Left ventricle myocardium inferior (tissue), 1 donor: ENCODE results near the gene SYTL5. TPM values are rescaled to one million over a fixed set of nuclear protein-coding genes. Genes with fewer than 3 reads are reported as not detected.

Experiments
- DNase-seq: peaks from one replicate; pipeline ENCODE4 v3.0.0-alpha.2; 2020
- H3K27ac ChIP-seq: fragments of 200-600 bp; replicated peaks from 2 replicates; pipeline ENCODE4 v1.8.0; 2021
- H3K27me3 ChIP-seq: fragments of 200-600 bp; 2 replicates; pipeline ENCODE4 v1.8.0; 2021; ENCODE audit warnings: low read depth
- H3K36me3 ChIP-seq: fragments of 200-600 bp; 2 replicates; pipeline ENCODE4 v1.8.0; 2021
- H3K4me1 ChIP-seq: fragments of 200-600 bp; 2 replicates; pipeline ENCODE4 v1.8.0; 2021
- H3K4me3 ChIP-seq: fragments of 200-600 bp; 2 replicates; pipeline ENCODE4 v1.8.0; 2021; ENCODE audit warnings: mild to moderate bottlenecking, moderate library complexity
- H3K9me3 ChIP-seq: fragments of 200-600 bp; replicated peaks from 2 replicates; pipeline ENCODE4 v1.8.0; 2021
- CTCF ChIP-seq: fragments of 200-600 bp; IDR thresholded peaks from 2 replicates; pipeline ENCODE4 v1.8.0; 2021; ENCODE audit warnings: antibody characterized with exemption, mild to moderate bottlenecking, borderline replicate concordance
- intact Hi-C: fragments of 100-400 bp; cut with micrococcal nuclease; formaldehyde crosslinking; loops from one replicate; pipeline ENCODE4 v1.11.0; 2022
- total RNA-seq: library from RNA; stranded (reverse); fragmentation: NEBNext Ultra II Directional; extraction: Animal tissue kit (Norgen Biotek cat#: 25700); gene quantifications from one replicate; pipeline ENCODE4 v1.2.1, GENCODE V29; 2021
- donor health status: DM: no; HTN: yes; CAD: no; lungs with severe emphysema.

Gene SYTL5
- total RNA-seq, 1 donor from 2014 or later: 0.41 TPM

GRCh38 chrX:38080808-38081207 lies 74.5 kb downstream of the SYTL5 start:
- no peak for TF ChIP-seq CTCF

GRCh38 chrX:38081909-38082308 lies 75.6 kb downstream of the SYTL5 start:
- TF ChIP-seq CTCF: no peak
- Histone ChIP-seq H3K27me3 (no peaks in the 10 kb centered on the region), H3K4me1 (no peaks in the 10 kb centered on the region), H3K27ac (no peak overlapping the region), H3K4me3 (no peak overlapping the region), H3K36me3 (no peaks in the 10 kb centered on the region), H3K9me3 (no peaks in the 10 kb centered on the region)
- no peak for DNase-seq
- intact Hi-C loops: no loop called here

More at GRCh38 chrX:38080808-38081207, 74.5 kb downstream of the SYTL5 start:
- no peak for DNase-seq
- intact Hi-C loops: no loop called here
- no peak overlapping the region for H3K27ac ChIP-seq
- no peaks in the 10 kb centered on the region for H3K4me1 ChIP-seq
- H3K27me3 ChIP-seq: no peaks in the 10 kb centered on the region
- H3K36me3 ChIP-seq: no peaks in the 10 kb centered on the region
- H3K4me3 ChIP-seq: no peak overlapping the region
- no peaks in the 10 kb centered on the region for H3K9me3 ChIP-seq

- no peak overlapping the region for H3K27ac ChIP-seq
- DNase-seq: no peak
- TF ChIP-seq CTCF: no peak
- no peak overlapping the region for H3K4me3 ChIP-seq
- intact Hi-C loops: no loop called here
- no peaks in the 10 kb centered on the region for H3K36me3 ChIP-seq
- no peaks in the 10 kb centered on the region for H3K9me3 ChIP-seq
- no peaks in the 10 kb centered on the region for H3K4me1 ChIP-seq
- no peaks in the 10 kb centered on the region for H3K27me3 ChIP-seq
Observed at GRCh38 chrX:38082309-38082708, 76.0 kb downstream of the SYTL5 start.

GRCh38 chrX:38085813-38086212 lies 79.5 kb downstream of the SYTL5 start:
- intact Hi-C loops: no loop called here
- Histone ChIP-seq H3K27ac (no peak overlapping the region), H3K9me3 (no peaks in the 10 kb centered on the region), H3K36me3 (no peaks in the 10 kb centered on the region), H3K4me1 (no peaks in the 10 kb centered on the region), H3K27me3 (no peaks in the 10 kb centered on the region), H3K4me3 (no peak overlapping the region)
- TF ChIP-seq CTCF: no peak
- no peak for DNase-seq

- no peak for DNase-seq
- H3K4me3 ChIP-seq: no peak overlapping the region
- TF ChIP-seq CTCF: no peak
- H3K9me3 ChIP-seq: no peaks in the 10 kb centered on the region
- intact Hi-C loops: no loop called here
- H3K4me1 ChIP-seq: no peaks in the 10 kb centered on the region
- no peaks in the 10 kb centered on the region for H3K36me3 ChIP-seq
- H3K27me3 ChIP-seq: no peaks in the 10 kb centered on the region
- no peak overlapping the region for H3K27ac ChIP-seq
Observed at GRCh38 chrX:38086451-38087215, 80.3 kb downstream of the SYTL5 start.
